Measurements from ENCODE around the gene MOCS3.

DNA sequence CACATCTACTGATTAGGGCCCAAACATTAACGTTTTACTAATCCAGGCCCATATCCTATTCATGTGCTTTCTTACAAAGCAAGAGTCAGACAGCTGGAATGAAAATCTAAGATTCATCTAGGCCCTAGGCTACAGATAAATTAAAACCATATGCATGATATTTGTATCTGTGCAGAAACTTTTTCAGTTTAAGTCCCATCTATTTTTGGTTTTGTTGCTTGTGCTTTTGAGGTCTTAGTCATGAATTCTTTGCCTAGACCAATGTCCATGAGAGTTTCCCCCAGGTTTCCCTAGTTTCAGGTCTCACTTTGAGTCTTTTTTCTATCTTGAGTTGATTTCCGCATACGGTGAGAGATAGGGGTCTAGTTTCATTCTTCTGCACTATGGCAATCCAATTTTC lies 47.6 kb upstream of the MOCS3 start:
- TF ChIP-seq, protein P1, sequence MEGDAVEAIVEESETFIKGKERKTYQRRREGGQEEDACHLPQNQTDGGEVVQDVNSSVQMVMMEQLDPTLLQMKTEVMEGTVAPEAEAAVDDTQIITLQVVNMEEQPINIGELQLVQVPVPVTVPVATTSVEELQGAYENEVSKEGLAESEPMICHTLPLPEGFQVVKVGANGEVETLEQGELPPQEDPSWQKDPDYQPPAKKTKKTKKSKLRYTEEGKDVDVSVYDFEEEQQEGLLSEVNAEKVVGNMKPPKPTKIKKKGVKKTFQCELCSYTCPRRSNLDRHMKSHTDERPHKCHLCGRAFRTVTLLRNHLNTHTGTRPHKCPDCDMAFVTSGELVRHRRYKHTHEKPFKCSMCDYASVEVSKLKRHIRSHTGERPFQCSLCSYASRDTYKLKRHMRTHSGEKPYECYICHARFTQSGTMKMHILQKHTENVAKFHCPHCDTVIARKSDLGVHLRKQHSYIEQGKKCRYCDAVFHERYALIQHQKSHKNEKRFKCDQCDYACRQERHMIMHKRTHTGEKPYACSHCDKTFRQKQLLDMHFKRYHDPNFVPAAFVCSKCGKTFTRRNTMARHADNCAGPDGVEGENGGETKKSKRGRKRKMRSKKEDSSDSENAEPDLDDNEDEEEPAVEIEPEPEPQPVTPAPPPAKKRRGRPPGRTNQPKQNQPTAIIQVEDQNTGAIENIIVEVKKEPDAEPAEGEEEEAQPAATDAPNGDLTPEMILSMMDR (IDR thresholded peaks at IDR 0.05) = no peak
- TF ChIP-seq POLR2A (IDR thresholded peaks at IDR 0.05) (no peak), POLR2AphosphoS5 (IDR thresholded peaks at IDR 0.05) (no peak)
